ENCODE data around the gene AGMO. TPM values are rescaled to one million over a fixed set of nuclear protein-coding genes. Genes with fewer than 3 reads are reported as not detected.

Gene AGMO
- total and polyA plus RNA-seq, 2 experiments from 2014 or later, result 0.42 to 0.55 TPM

DNA sequence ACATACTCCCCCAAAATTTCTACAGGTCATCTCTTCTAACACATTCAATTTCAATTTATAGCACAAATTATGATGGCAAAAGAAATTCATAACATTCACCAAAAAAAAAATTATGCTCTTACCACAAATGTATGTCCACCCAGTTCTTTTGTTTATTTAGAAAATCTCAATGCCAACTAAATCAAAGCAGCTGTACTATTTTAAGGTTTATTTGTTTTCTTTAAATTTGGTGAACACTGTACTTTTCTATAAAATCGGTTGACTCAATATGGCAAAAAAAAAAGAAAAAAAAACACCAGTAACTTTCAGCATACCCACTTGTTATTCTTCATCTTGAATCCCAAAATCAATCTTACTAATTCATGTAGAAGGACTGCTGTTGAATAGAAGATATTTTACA lies 225.7 kb downstream of the AGMO start (continued):
- TF ChIP-seq STAT1 (IDR thresholded peaks at IDR 0.05; ENCODE audit: unreplicated experiment) (no peak), ZNF331 (CRISPR knock-in tag; IDR thresholded peaks at IDR 0.05; ENCODE audit: low read depth) (no peak)

DNA sequence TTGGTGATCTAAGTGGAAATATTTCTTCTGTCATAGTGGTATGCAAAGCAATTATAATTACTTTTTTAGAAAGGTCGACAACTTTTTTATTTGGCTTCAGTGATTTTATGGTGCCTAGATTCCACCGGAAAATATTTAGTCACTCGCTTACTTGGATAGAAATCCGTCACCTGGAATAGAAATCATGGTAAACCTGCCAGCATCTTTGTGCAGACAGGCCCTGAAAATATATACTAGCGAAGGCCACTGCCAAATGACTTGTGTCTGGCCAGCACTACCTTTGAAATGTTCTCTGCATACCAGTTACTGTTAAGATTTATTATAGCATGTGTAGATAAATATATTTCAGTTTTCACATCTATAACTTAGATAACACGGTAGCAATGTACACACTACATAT lies 226.4 kb downstream of the AGMO start:
- peaks cover 2% of the 10 kb centered on the region for H3K27me3 Mint-ChIP-seq (ENCODE audit: insufficient read depth, low read depth, poor library complexity)
- peaks cover 38% of the 10 kb centered on the region for H3K4me1 Mint-ChIP-seq
- Histone ChIP-seq H4K20me1 (replicated peaks; ENCODE audit: insufficient read depth) (no peaks in the 10 kb centered on the region), H3K27ac (ENCODE audit: low read depth) (no peak overlapping the region), H3K79me2 (replicated peaks; ENCODE audit: insufficient read depth) (no peaks in the 10 kb centered on the region), H2AFZ (no peak overlapping the region), H3F3A (replicated peaks; ENCODE audit: low read depth) (no peaks in the 10 kb centered on the region), H3K4me1 (ENCODE audit: insufficient read depth) (peaks cover 37% of the 10 kb centered on the region), H3K36me3 (ENCODE audit: insufficient read depth) (no peaks in the 10 kb centered on the region), H3K4me2 (no peak overlapping the region), H3K27me3 (ENCODE audit: insufficient read depth) (no peaks in the 10 kb centered on the region), H3K4me3 (no peak overlapping the region), H3K9me2 (ENCODE audit: insufficient read depth) (no peaks in the 10 kb centered on the region)
- TF ChIP-seq EZH2phosphoT487 (IDR thresholded peaks at IDR 0.05; ENCODE audit: unreplicated experiment) (no peak), ZNF331 (CRISPR knock-in tag; IDR thresholded peaks at IDR 0.05; ENCODE audit: low read depth) (no peak)
- peaks cover 13% of the 10 kb centered on the region; the same call in 2 of the 3 replicates for H3K9me3 Mint-ChIP-seq
- ATAC-seq (no peak), DNase-seq (ENCODE audit: low spot score) (no peak)
- no peak overlapping the region for H3K4me3 Mint-ChIP-seq
- no peak overlapping the region for H3K27ac Mint-ChIP-seq
- H3K36me3 Mint-ChIP-seq (ENCODE audit: low read depth), result peaks cover 10% of the 10 kb centered on the region; the same call in 2 of the 3 replicates

DNA sequence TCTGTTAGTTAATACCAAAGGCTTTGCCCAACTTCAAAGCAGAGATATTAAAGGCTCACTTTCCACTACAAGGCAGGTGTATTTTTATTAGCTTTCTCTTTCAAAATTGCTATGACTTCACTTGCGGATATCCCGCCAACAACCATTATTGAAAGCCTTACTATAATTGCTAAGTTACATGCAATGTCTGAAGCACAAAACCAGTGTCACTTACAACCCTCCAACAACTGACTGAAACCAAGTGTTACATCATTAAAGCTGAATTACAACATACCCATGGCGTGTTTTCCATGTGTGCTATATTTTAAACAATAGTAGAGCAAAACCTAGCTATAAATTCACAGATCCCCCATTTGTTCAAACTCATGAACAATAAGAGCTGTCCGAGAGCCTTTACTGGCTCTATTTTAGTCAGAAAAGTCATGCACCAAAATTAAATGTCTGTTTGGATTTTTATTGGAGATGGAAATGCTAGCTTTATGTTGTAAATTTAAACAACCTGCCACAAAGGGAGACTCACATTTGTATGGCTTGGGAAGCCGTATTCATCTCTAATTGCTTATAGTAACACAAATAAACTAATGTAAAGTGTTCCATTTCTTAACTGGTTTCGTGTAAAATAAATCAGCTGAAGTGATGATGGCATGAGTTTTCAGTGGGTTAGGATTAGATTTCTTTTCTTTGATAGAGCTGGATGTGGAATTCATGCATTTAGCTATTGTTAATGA lies 227.1 kb downstream of the AGMO start:
- Mint-ChIP-seq H3K36me3 (ENCODE audit: low read depth) (peaks cover 7% of the 10 kb centered on the region; the same call in 2 of the 3 replicates), H3K27me3 (ENCODE audit: insufficient read depth, low read depth, poor library complexity) (peaks cover 2% of the 10 kb centered on the region), H3K4me3 (no peak overlapping the region), H3K4me1 (peaks cover 38% of the 10 kb centered on the region), H3K9me3 (peaks cover 6% of the 10 kb centered on the region; the same call in 2 of the 3 replicates), H3K27ac (peak overlapping the region; percentile 64)
- no peak overlapping the region for H3K27ac ChIP-seq (ENCODE audit: low read depth)
- ATAC-seq (no peak), DNase-seq (ENCODE audit: low spot score) (no peak)
- no peak overlapping the region for H2AFZ ChIP-seq
- no peaks in the 10 kb centered on the region for H3K36me3 ChIP-seq (ENCODE audit: insufficient read depth)
- no peaks in the 10 kb centered on the region for H3K9me2 ChIP-seq (ENCODE audit: insufficient read depth)
- H3F3A ChIP-seq (replicated peaks; ENCODE audit: low read depth), result no peaks in the 10 kb centered on the region
- no peak overlapping the region for H3K4me3 ChIP-seq
- no peaks in the 10 kb centered on the region for H3K27me3 ChIP-seq (ENCODE audit: insufficient read depth)
- peaks cover 37% of the 10 kb centered on the region for H3K4me1 ChIP-seq (ENCODE audit: insufficient read depth)
- peak overlapping the region; percentile 24 for H3K4me2 ChIP-seq
- no peaks in the 10 kb centered on the region for H3K79me2 ChIP-seq (replicated peaks; ENCODE audit: insufficient read depth)
- H4K20me1 ChIP-seq (replicated peaks; ENCODE audit: insufficient read depth), result no peaks in the 10 kb centered on the region
- TF ChIP-seq CREB1 (CRISPR knock-in tag; IDR thresholded peaks at IDR 0.05; ENCODE audit: low read depth) (no peak), EZH2phosphoT487 (IDR thresholded peaks at IDR 0.05; ENCODE audit: unreplicated experiment) (no peak), NANOG (IDR thresholded peaks at IDR 0.05; ENCODE audit: borderline replicate concordance) (no peak), ZNF114 (CRISPR knock-in tag; IDR thresholded peaks at IDR 0.05) (no peak), EZH2 (IDR thresholded peaks at IDR 0.05; ENCODE audit: low read depth, unreplicated experiment) (no peak), POLR2AphosphoS5 (IDR thresholded peaks at IDR 0.05; ENCODE audit: low read depth) (no peak)
- TF ChIP-seq, protein P1, sequence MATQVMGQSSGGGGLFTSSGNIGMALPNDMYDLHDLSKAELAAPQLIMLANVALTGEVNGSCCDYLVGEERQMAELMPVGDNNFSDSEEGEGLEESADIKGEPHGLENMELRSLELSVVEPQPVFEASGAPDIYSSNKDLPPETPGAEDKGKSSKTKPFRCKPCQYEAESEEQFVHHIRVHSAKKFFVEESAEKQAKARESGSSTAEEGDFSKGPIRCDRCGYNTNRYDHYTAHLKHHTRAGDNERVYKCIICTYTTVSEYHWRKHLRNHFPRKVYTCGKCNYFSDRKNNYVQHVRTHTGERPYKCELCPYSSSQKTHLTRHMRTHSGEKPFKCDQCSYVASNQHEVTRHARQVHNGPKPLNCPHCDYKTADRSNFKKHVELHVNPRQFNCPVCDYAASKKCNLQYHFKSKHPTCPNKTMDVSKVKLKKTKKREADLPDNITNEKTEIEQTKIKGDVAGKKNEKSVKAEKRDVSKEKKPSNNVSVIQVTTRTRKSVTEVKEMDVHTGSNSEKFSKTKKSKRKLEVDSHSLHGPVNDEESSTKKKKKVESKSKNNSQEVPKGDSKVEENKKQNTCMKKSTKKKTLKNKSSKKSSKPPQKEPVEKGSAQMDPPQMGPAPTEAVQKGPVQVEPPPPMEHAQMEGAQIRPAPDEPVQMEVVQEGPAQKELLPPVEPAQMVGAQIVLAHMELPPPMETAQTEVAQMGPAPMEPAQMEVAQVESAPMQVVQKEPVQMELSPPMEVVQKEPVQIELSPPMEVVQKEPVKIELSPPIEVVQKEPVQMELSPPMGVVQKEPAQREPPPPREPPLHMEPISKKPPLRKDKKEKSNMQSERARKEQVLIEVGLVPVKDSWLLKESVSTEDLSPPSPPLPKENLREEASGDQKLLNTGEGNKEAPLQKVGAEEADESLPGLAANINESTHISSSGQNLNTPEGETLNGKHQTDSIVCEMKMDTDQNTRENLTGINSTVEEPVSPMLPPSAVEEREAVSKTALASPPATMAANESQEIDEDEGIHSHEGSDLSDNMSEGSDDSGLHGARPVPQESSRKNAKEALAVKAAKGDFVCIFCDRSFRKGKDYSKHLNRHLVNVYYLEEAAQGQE (IDR thresholded peaks at IDR 0.05; ENCODE audit: unreplicated experiment), result no peak
- TF ChIP-seq, protein P2, sequence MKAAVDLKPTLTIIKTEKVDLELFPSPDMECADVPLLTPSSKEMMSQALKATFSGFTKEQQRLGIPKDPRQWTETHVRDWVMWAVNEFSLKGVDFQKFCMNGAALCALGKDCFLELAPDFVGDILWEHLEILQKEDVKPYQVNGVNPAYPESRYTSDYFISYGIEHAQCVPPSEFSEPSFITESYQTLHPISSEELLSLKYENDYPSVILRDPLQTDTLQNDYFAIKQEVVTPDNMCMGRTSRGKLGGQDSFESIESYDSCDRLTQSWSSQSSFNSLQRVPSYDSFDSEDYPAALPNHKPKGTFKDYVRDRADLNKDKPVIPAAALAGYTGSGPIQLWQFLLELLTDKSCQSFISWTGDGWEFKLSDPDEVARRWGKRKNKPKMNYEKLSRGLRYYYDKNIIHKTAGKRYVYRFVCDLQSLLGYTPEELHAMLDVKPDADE (IDR thresholded peaks at IDR 0.05), result no peak
